Thoracic aorta (tissue), 2 donors: ENCODE results near the gene DLGAP1. TPM values are rescaled to one million over a fixed set of nuclear protein-coding genes. Genes with fewer than 3 reads are reported as not detected.

Experiments
- ATAC-seq: fragments of 150-250 bp; one replicate; pipeline ENCODE4 v1.8.0; 2017; ENCODE audit warnings: low read depth; ENCODE audit not compliant: insufficient number of reproducible peaks, low FRiP score
- DNase-seq: peaks from one replicate; pipeline ENCODE4 v3.0.0-alpha.2; 2020; ENCODE audit warnings: low spot score
- H3K27ac ChIP-seq, 2 donors: fragments of 200-600 bp; sonication (generic); 1 replicate in 1 of 2; 2 replicates in 1 of 2; pipeline ENCODE4 v1.5.1; 2016; ENCODE audit warnings: mild to moderate bottlenecking in 2 of 2, moderate library complexity in 2 of 2
- H3K27me3 ChIP-seq: fragments of 200-600 bp; sonication (generic); replicated peaks from 2 replicates; pipeline ENCODE4 v1.6.0; 2016; ENCODE audit warnings: mild to moderate bottlenecking; ENCODE audit not compliant: insufficient read depth
- H3K36me3 ChIP-seq: fragments of 200-600 bp; sonication (generic); one replicate; pipeline ENCODE4 v1.5.1; 2016
- H3K4me1 ChIP-seq, 2 donors: fragments of 200-600 bp; sonication (generic); 1 replicate in 1 of 2; 2 replicates in 1 of 2; pipeline versions ENCODE4 v1.5.1 to v1.6.0; 2016; ENCODE audit warnings: low read depth in 2 of 2, mild to moderate bottlenecking in 1 of 2; ENCODE audit not compliant: control insufficient read depth in 1 of 2
- H3K4me3 ChIP-seq: fragments of 200-600 bp; sonication (generic); 2 replicates; pipeline ENCODE4 v1.5.1; 2016; ENCODE audit warnings: mild to moderate bottlenecking
- H3K9me3 ChIP-seq: fragments of 200-600 bp; sonication (generic); 2 replicates; pipeline ENCODE4 v1.5.1; 2016
- total RNA-seq, 2 donors: library from RNA; depleted of rRNA; stranded (reverse); fragments of >200 nt; gene quantifications; one replicate each; pipeline versions ENCODE4 v1.1.0 to v1.2.3, GENCODE V29; 2016
- TF ChIP-seq, protein P1 (sequence below): fragments of 200-600 bp; sonication (generic); IDR thresholded peaks from one replicate; pipeline ENCODE4 v1.5.1; 2019; ENCODE audit warnings: antibody characterized with exemption

Gene DLGAP1
- total RNA-seq, 2 donors from 2014 or later, result 7.3 to 19.0 TPM

- TF ChIP-seq, protein P1, sequence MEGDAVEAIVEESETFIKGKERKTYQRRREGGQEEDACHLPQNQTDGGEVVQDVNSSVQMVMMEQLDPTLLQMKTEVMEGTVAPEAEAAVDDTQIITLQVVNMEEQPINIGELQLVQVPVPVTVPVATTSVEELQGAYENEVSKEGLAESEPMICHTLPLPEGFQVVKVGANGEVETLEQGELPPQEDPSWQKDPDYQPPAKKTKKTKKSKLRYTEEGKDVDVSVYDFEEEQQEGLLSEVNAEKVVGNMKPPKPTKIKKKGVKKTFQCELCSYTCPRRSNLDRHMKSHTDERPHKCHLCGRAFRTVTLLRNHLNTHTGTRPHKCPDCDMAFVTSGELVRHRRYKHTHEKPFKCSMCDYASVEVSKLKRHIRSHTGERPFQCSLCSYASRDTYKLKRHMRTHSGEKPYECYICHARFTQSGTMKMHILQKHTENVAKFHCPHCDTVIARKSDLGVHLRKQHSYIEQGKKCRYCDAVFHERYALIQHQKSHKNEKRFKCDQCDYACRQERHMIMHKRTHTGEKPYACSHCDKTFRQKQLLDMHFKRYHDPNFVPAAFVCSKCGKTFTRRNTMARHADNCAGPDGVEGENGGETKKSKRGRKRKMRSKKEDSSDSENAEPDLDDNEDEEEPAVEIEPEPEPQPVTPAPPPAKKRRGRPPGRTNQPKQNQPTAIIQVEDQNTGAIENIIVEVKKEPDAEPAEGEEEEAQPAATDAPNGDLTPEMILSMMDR, result no peak
- Histone ChIP-seq H3K9me3 (peaks cover 3% of the 10 kb centered on the region), H3K4me1 (peaks cover 0 to under 1% of the 10 kb centered on the region in 2 donors), H3K27ac (no peak overlapping the region), H3K27me3 (no peaks in the 10 kb centered on the region), H3K4me3 (no peak overlapping the region), H3K36me3 (no peaks in the 10 kb centered on the region)
- DNase-seq, result no peak
- no peak for ATAC-seq
Measured at GRCh38 chr18:3979024-3979423, 476.1 kb downstream of the DLGAP1 start.

GRCh38 chr18:3973191-3973850, 481.8 kb downstream of the DLGAP1 start:
- Histone ChIP-seq H3K27ac (peak overlapping the region; percentile 8 to 40), H3K4me1 (peaks cover 0 to 12% of the 10 kb centered on the region in 2 donors), H3K27me3 (no peaks in the 10 kb centered on the region), H3K9me3 (no peaks in the 10 kb centered on the region), H3K36me3 (no peaks in the 10 kb centered on the region), H3K4me3 (no peak overlapping the region)
- no peak for DNase-seq
- no peak for ATAC-seq
- TF ChIP-seq, protein P1, result no peak

DNA sequence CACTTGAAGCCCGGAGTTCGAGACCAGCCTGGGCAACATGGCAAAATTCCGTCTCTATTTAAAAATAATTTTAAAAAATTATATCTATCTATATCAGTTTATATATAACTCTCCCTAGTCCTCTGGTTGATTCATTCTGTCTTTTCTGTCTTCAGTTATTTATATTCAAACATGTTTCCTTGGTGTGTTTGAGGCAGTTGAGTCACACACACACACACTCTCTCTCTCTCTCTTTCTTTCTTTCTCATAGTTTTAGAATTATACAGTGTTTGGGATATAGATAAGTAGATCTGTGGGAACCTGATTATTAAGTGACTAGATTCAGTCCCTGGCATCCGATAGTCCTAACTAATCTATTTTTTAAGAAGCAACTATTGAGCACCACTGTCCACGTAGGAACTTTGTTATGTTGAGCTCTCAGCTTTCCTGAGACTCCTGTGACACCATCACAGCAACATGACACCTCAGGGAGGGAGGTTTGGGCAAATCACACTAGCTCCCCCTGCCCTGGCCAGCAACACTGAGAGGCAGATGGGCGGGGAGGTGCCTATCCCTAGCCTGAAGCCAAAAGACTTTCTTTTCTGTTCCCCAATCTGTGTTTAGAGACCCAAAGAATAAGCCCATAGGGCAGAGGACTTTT, 482.7 kb downstream of the DLGAP1 start:
- no peak overlapping the region for H3K27ac ChIP-seq
- no peak overlapping the region for H3K4me3 ChIP-seq
- no peaks in the 10 kb centered on the region for H3K9me3 ChIP-seq
- H3K27me3 ChIP-seq, result no peaks in the 10 kb centered on the region
- no peaks in the 10 kb centered on the region for H3K36me3 ChIP-seq
- DNase-seq, result no peak
- no peak for ATAC-seq
- peaks cover 5 to 18% of the 10 kb centered on the region in 2 donors for H3K4me1 ChIP-seq
- TF ChIP-seq, protein P1, result no peak

- Histone ChIP-seq H3K4me3 (no peak overlapping the region), H3K9me3 (no peaks in the 10 kb centered on the region), H3K4me1 (peaks cover 5 to 25% of the 10 kb centered on the region in 2 donors), H3K27me3 (no peaks in the 10 kb centered on the region), H3K36me3 (no peaks in the 10 kb centered on the region), H3K27ac (no peak overlapping the region)
- no peak for ATAC-seq
- no peak for DNase-seq
- TF ChIP-seq, protein P1, result no peak
Measured at GRCh38 chr18:3970929-3971328, 484.2 kb downstream of the DLGAP1 start.

DNA sequence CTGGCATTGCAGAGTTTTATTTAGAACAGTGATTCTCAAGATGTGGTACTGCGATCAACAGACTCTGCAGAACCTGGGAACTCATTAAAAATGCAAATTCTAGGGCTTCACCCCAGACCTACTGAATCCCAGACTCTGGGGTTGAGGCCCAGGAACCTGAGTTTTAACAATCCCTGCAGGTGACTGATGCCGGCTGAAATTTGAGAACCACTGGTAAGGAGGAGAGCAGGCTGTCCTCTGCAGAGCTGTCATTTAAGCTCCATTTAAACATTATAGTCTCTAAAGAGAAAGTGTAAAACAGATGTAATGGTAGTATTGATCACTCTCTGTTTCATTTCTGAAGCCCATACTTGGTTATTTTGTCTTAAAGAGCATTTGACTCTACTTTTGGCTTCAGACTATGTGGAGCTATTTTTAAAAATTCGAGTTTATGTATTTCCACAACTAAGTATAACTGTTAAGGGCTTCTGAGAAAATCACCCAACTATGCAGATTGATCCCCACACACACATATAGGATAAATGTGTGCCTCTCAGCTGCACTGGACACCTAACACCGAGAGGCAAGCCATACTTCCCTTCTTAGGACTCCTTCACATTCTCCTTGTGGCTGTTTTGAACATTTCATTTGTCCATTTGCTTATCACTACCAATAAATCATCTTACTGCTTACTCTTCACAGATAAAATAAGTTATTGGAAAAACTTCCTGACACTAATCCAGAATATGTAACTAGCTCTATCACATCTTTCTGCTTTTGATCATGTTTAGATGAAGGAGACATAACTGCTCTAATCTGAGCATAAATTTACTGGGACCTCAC, 487.5 kb downstream of the DLGAP1 start:
- Histone ChIP-seq H3K4me1 (peaks cover 5 to 13% of the 10 kb centered on the region in 2 donors), H3K9me3 (no peaks in the 10 kb centered on the region), H3K4me3 (no peak overlapping the region), H3K27ac (peak overlapping the region in 1 of 2 donors; percentile 10), H3K27me3 (no peaks in the 10 kb centered on the region), H3K36me3 (no peaks in the 10 kb centered on the region)
- peak; percentile 32 for ATAC-seq
- no peak for DNase-seq
- TF ChIP-seq, protein P1, result no peak
